ENCODE results near the gene ELAVL1. TPM values are rescaled to one million over a fixed set of nuclear protein-coding genes. Genes with fewer than 3 reads are reported as not detected.
"Not testable (repeated sequence)": the region's sequence is repeated elsewhere in the genome, so short reads cannot be mapped to it uniquely, and the experiment has no call there.

ELAVL1 gene
- polyA plus RNA-seq, 1 donor, result 85.3 TPM

- no peak for DNase-seq
Measured at GRCh38 chr19:7969555-7969939, 35.9 kb downstream of the ELAVL1 start.

GRCh38 chr19:7968796-7969554, 36.5 kb downstream of the ELAVL1 start:
- no peak for DNase-seq

GRCh38 chr19:7968008-7968795, 37.2 kb downstream of the ELAVL1 start:
- no peak for DNase-seq

GRCh38 chr19:7965921-7966665, 39.3 kb downstream of the ELAVL1 start:
- no peak for DNase-seq

- no peak for DNase-seq
Measured at GRCh38 chr19:7965259-7965841, 40.1 kb downstream of the ELAVL1 start.

- DNase-seq, result no peak
Measured at GRCh38 chr19:7963566-7963965, 41.9 kb downstream of the ELAVL1 start.

GRCh38 chr19:7962644-7963268, 42.7 kb downstream of the ELAVL1 start:
- DNase-seq, result no peak

GRCh38 chr19:7961920-7962626, 43.4 kb downstream of the ELAVL1 start:
- DNase-seq, result no peak

- DNase-seq, result not testable (repeated sequence)
Measured at GRCh38 chr19:7961082-7961481, 44.4 kb downstream of the ELAVL1 start.

GRCh38 chr19:7959211-7959610, 46.2 kb downstream of the ELAVL1 start:
- no peak for DNase-seq

- DNase-seq, result no peak
Measured at GRCh38 chr19:7955696-7956095, 49.7 kb downstream of the ELAVL1 start.

- DNase-seq, result no peak
Measured at GRCh38 chr19:7953576-7953975, 51.9 kb downstream of the ELAVL1 start.

GRCh38 chr19:7953060-7953459, 52.4 kb downstream of the ELAVL1 start:
- no peak for DNase-seq

GRCh38 chr19:7947939-7948338, 57.5 kb downstream of the ELAVL1 start:
- DNase-seq, result no peak

GRCh38 chr19:7944177-7944761, 61.2 kb downstream of the ELAVL1 start:
- peak; percentile 94 for DNase-seq

- peak; percentile 99 for DNase-seq
Measured at GRCh38 chr19:7943444-7944176, 61.8 kb downstream of the ELAVL1 start, which contains the start of gene TIMM44. TSS of gene TIMM44 (minus strand) at chr19:7943666. CDS start at chr19:7943651, 15 bp downstream.

- no peak for DNase-seq
Measured at GRCh38 chr19:7942981-7943443, 62.4 kb downstream of the ELAVL1 start.

GRCh38 chr19:7941895-7942596, 63.4 kb downstream of the ELAVL1 start:
- DNase-seq, result no peak

- DNase-seq, result no peak
Measured at GRCh38 chr19:7940841-7941240, 64.6 kb downstream of the ELAVL1 start.
